Breast epithelium (tissue), 3 donors: ENCODE results near the gene MAD2L2.

Experiments used
- CTCF ChIP-seq, 3 donors: fragments of 450-650 bp; IDR thresholded peaks; one replicate each; pipeline ENCODE4 v1.5.1; 2016 to 2017; ENCODE audit warnings: antibody characterized with exemption in 3 of 3, mild to moderate bottlenecking in 3 of 3, moderate library complexity in 3 of 3
- POLR2A ChIP-seq: fragments of 450-650 bp; IDR thresholded peaks from one replicate; pipeline ENCODE4 v1.6.1; 2016; ENCODE audit warnings: antibody characterized with exemption, mild to moderate bottlenecking, moderate library complexity

GRCh38 chr1:11708554-11709350, 27.8 kb upstream of the MAD2L2 start:
- TF ChIP-seq CTCF (IDR thresholded peaks at IDR 0.05) (no peak), POLR2A (no peak)
